HEK293 (cell line): Measurements from ENCODE around the gene SYN1.

Source experiments
- CTCF ChIA-PET: fragments of 350-600 bp; formaldehyde crosslinking; extraction: SDS; loops from one replicate; lab custom pipeline; 2021; ENCODE audit warnings: antibody characterized with exemption; lab: Yijun Ruan, JAX
- POLR2A ChIA-PET: fragments of 300-600 bp; formaldehyde crosslinking; extraction: SDS; loops from one replicate; lab custom pipeline; 2020; ENCODE audit warnings: antibody characterized with exemption, inconsistent platforms; lab: Yijun Ruan, JAX
- H3K27ac ChIP-seq: fragments of 200-500 bp; sonication (Bioruptor generic); 2 replicates; pipeline ENCODE4 v1.5.1; 2014; ENCODE audit warnings: low read depth, low read length, control low read depth, inconsistent platforms; ENCODE audit errors: extremely low read depth
- H3K36me3 ChIP-seq, 2 experiments: fragments of 200-500 bp in 1 of 2; sonication (Bioruptor generic) in 1 of 2; 1 replicate in 1 of 2; 2 replicates in 1 of 2; pipeline ENCODE4 v1.5.1; 2014 to 2017; ENCODE audit warnings: inconsistent platforms in 2 of 2, low read length in 2 of 2; ENCODE audit not compliant: control insufficient read depth in 2 of 2, insufficient read depth in 1 of 2
- H3K4me1 ChIP-seq: fragments of 200-500 bp; sonication (Bioruptor generic); 2 replicates; pipeline ENCODE4 v1.5.1; 2014; ENCODE audit warnings: mild to moderate bottlenecking, low read length, inconsistent platforms; ENCODE audit not compliant: control insufficient read depth, insufficient read depth
- H3K4me3 ChIP-seq: 2 replicates; pipeline ENCODE4 v1.5.1; 2011; ENCODE audit warnings: low read depth, mild to moderate bottlenecking, control low read depth, low read length, moderate library complexity
- H3K9me3 ChIP-seq: fragments of 200-500 bp; sonication (Bioruptor generic); 2 replicates; pipeline ENCODE4 v1.5.1; 2014; ENCODE audit warnings: low read depth, low read length, inconsistent platforms; ENCODE audit not compliant: control insufficient read depth, insufficient read depth
- CTCF ChIP-seq: fragments of 450-650 bp; formaldehyde crosslinking; IDR thresholded peaks from 2 replicates; pipeline ENCODE4 v1.5.1; 2016; ENCODE audit warnings: missing biosample characterization, missing genetic modification characterization
- GLIS2 ChIP-seq: fragments of 450-650 bp; formaldehyde crosslinking; IDR thresholded peaks from 2 replicates; pipeline ENCODE4 v1.5.1; 2016; ENCODE audit warnings: missing biosample characterization, missing genetic modification characterization
- HIC1 ChIP-seq: fragments of 450-650 bp; formaldehyde crosslinking; IDR thresholded peaks from 2 replicates; pipeline ENCODE4 v1.5.1; 2016; ENCODE audit warnings: missing biosample characterization, missing genetic modification characterization
- KLF9 ChIP-seq: fragments of 450-650 bp; formaldehyde crosslinking; IDR thresholded peaks from 2 replicates; pipeline ENCODE4 v1.5.1; 2016; ENCODE audit warnings: missing biosample characterization, missing genetic modification characterization, low read depth
- REPIN1 ChIP-seq: fragments of 450-650 bp; formaldehyde crosslinking; IDR thresholded peaks from 2 replicates; pipeline ENCODE4 v1.5.1; 2017; ENCODE audit warnings: missing biosample characterization, missing genetic modification characterization, low read depth
- YY1 ChIP-seq: fragments of 450-650 bp; formaldehyde crosslinking; IDR thresholded peaks from 2 replicates; pipeline ENCODE4 v1.5.1; 2018; ENCODE audit warnings: missing biosample characterization, missing genetic modification characterization
- ZBTB1 ChIP-seq: fragments of 450-650 bp; formaldehyde crosslinking; IDR thresholded peaks from 2 replicates; pipeline ENCODE4 v1.5.1; 2016; ENCODE audit warnings: missing biosample characterization, missing genetic modification characterization
- ZBTB48 ChIP-seq: fragments of 450-650 bp; formaldehyde crosslinking; IDR thresholded peaks from 2 replicates; pipeline ENCODE4 v1.5.1; 2016; ENCODE audit warnings: missing biosample characterization, missing genetic modification characterization
- ZNF26 ChIP-seq: fragments of 450-650 bp; formaldehyde crosslinking; IDR thresholded peaks from 2 replicates; pipeline ENCODE4 v1.5.1; 2016; ENCODE audit warnings: missing biosample characterization, missing genetic modification characterization
- ZNF341 ChIP-seq: fragments of 450-650 bp; formaldehyde crosslinking; IDR thresholded peaks from 2 replicates; pipeline ENCODE4; 2016; ENCODE audit warnings: low read depth, missing biosample characterization, missing genetic modification characterization
- ZNF433 ChIP-seq: fragments of 450-650 bp; formaldehyde crosslinking; IDR thresholded peaks from 2 replicates; pipeline ENCODE4 v1.5.1; 2016; ENCODE audit warnings: missing biosample characterization, missing genetic modification characterization, low read depth
- ZNF561 ChIP-seq: fragments of 450-650 bp; IDR thresholded peaks from 2 replicates; pipeline ENCODE4 v1.5.1; 2018; ENCODE audit warnings: missing biosample characterization, missing genetic modification characterization, borderline replicate concordance
- ZNF580 ChIP-seq: fragments of 450-650 bp; formaldehyde crosslinking; IDR thresholded peaks from 2 replicates; pipeline ENCODE4 v1.5.1; 2016; ENCODE audit warnings: missing biosample characterization, missing genetic modification characterization
- ZNF600 ChIP-seq: fragments of 450-650 bp; formaldehyde crosslinking; IDR thresholded peaks from 2 replicates; pipeline ENCODE4 v1.5.1; 2016; ENCODE audit warnings: missing biosample characterization, missing genetic modification characterization
- ZNF623 ChIP-seq: fragments of 450-650 bp; formaldehyde crosslinking; IDR thresholded peaks from 2 replicates; pipeline ENCODE4 v1.5.1; 2016; ENCODE audit warnings: missing biosample characterization, missing genetic modification characterization
- ZNF660 ChIP-seq: fragments of 450-650 bp; IDR thresholded peaks from 2 replicates; pipeline ENCODE4 v1.5.1; 2018; ENCODE audit warnings: missing biosample characterization, mild to moderate bottlenecking, missing genetic modification characterization
- ZNF768 ChIP-seq: fragments of 450-650 bp; formaldehyde crosslinking; IDR thresholded peaks from 2 replicates; pipeline ENCODE4 v1.5.1; 2018; ENCODE audit warnings: missing biosample characterization, mild to moderate bottlenecking, missing genetic modification characterization
- ZNF791 ChIP-seq: fragments of 450-650 bp; formaldehyde crosslinking; IDR thresholded peaks from 2 replicates; pipeline ENCODE4 v1.5.1; 2016; ENCODE audit warnings: missing biosample characterization, missing genetic modification characterization

Gene SYN1

GRCh38 chrX:47646636-47647035 lies 27.0 kb upstream of the SYN1 start:
- peaks cover 11% of the 10 kb centered on the region for H3K4me1 ChIP-seq
- H3K27ac ChIP-seq = no peak overlapping the region
- ChIA-PET CTCF (no interaction called here), POLR2A (interaction anchor here (0.7 kb wide), 1 partner anchor 557 kb away, joined by 4 read pairs; no protein-coding TSS in a partner anchor)
- H3K4me3 ChIP-seq = no peak overlapping the region
- H3K36me3 ChIP-seq = peaks cover 0 to 47% of the 10 kb centered on the region in 2 experiments; a peak in 2 of 3 replicates
- TF ChIP-seq GLIS2 (no peak), REPIN1 (tag by site-specific recombination) (no peak), ZNF791 (tag by site-specific recombination) (no peak), ZNF561 (tag by site-specific recombination) (no peak)
- H3K9me3 ChIP-seq = no peaks in the 10 kb centered on the region

- TF ChIP-seq ZNF768 (tag by site-specific recombination) = no peak
- no peak for TF ChIP-seq KLF9 (tag by site-specific recombination)
- TF ChIP-seq ZNF623 (tag by site-specific recombination) = peak; percentile 30; the same call in 1 of the 2 replicates
- TF ChIP-seq, all 188 proteins: peak for 1
- CTCF ChIA-PET = interaction anchor here (0.6 to 1.2 kb wide), 3 partner anchors 22 to 150 kb away, joined by 3 to 5 read pairs (median 3); no protein-coding TSS in a partner anchor
- peaks cover 4% of the 10 kb centered on the region; the same call in 1 of the 2 replicates for H3K9me3 ChIP-seq
- peaks cover 8% of the 10 kb centered on the region for H3K4me1 ChIP-seq
- POLR2A ChIA-PET = no interaction called here
- H3K4me3 ChIP-seq = no peak overlapping the region
- no peak overlapping the region for H3K27ac ChIP-seq
- peaks cover 5 to 58% of the 10 kb centered on the region in 2 experiments for H3K36me3 ChIP-seq
Measured at GRCh38 chrX:47645530-47645929, 25.9 kb upstream of the SYN1 start.

GRCh38 chrX:47644557-47645091 lies 25.0 kb upstream of the SYN1 start:
- H3K36me3 ChIP-seq = peaks cover 13 to 67% of the 10 kb centered on the region in 2 experiments
- H3K4me1 ChIP-seq = peaks cover 8% of the 10 kb centered on the region
- ChIA-PET POLR2A (no interaction called here), CTCF (interaction anchor here (0.6 to 1.7 kb wide), 15 partner anchors 8 to 260 kb away, joined by 3 to 9 read pairs (median 4); no protein-coding TSS in a partner anchor)
- peaks cover 4% of the 10 kb centered on the region; the same call in 1 of the 2 replicates for H3K9me3 ChIP-seq
- no peak overlapping the region for H3K27ac ChIP-seq
- H3K4me3 ChIP-seq = no peak overlapping the region
- TF ChIP-seq ZNF26 (tag by site-specific recombination) = no peak
- TF ChIP-seq CTCF = 0 out of 2 replicates have a peak, but pooled peaks have one; percentile 18
- TF ChIP-seq HIC1 = no peak

- POLR2A ChIA-PET = no interaction called here
- H3K9me3 ChIP-seq = peaks cover 4% of the 10 kb centered on the region; the same call in 1 of the 2 replicates
- H3K36me3 ChIP-seq = peaks cover 17 to 71% of the 10 kb centered on the region in 2 experiments
- no peak overlapping the region for H3K27ac ChIP-seq
- H3K4me3 ChIP-seq = no peak overlapping the region
- peaks cover 6% of the 10 kb centered on the region for H3K4me1 ChIP-seq
- CTCF ChIA-PET = interaction anchor here (0.6 to 1.7 kb wide), 14 partner anchors 8 to 259 kb away, joined by 3 to 9 read pairs (median 4); partner anchors contain the start of gene TIMP1
- TF ChIP-seq ZNF26 (tag by site-specific recombination) = no peak
- no peak for TF ChIP-seq ZNF580
- TF ChIP-seq ZNF341 (tag by site-specific recombination) = no peak
- no peak for TF ChIP-seq ZNF600 (tag by site-specific recombination)
- TF ChIP-seq YY1 (tag by site-specific recombination) = no peak
- TF ChIP-seq ZBTB48 (tag by site-specific recombination) = no peak
- no peak for TF ChIP-seq ZNF660
- TF ChIP-seq ZNF433 (tag by site-specific recombination) = no peak
- no peak for TF ChIP-seq ZBTB1 (tag by site-specific recombination)
Measured at GRCh38 chrX:47643926-47644325, 24.3 kb upstream of the SYN1 start.
